ENCODE data around the gene IL4I1. TPM values are rescaled to one million over a fixed set of nuclear protein-coding genes. Genes with fewer than 3 reads are reported as not detected.

Gene IL4I1
- total and polyA plus RNA-seq, 4 donors: 0.08 to 0.75 (median 0.23) TPM

- 78% methylated on average over 7 of the region's 7 CpGs for WGBS
- no peak for TF ChIP-seq GABPA (IDR thresholded peaks at IDR 0.05 in 1 of 2, conservative IDR thresholded peaks at IDR 0.05 in 1 of 2)
- TF ChIP-seq, protein P1, sequence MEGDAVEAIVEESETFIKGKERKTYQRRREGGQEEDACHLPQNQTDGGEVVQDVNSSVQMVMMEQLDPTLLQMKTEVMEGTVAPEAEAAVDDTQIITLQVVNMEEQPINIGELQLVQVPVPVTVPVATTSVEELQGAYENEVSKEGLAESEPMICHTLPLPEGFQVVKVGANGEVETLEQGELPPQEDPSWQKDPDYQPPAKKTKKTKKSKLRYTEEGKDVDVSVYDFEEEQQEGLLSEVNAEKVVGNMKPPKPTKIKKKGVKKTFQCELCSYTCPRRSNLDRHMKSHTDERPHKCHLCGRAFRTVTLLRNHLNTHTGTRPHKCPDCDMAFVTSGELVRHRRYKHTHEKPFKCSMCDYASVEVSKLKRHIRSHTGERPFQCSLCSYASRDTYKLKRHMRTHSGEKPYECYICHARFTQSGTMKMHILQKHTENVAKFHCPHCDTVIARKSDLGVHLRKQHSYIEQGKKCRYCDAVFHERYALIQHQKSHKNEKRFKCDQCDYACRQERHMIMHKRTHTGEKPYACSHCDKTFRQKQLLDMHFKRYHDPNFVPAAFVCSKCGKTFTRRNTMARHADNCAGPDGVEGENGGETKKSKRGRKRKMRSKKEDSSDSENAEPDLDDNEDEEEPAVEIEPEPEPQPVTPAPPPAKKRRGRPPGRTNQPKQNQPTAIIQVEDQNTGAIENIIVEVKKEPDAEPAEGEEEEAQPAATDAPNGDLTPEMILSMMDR (IDR thresholded peaks at IDR 0.05; ENCODE audit: low read depth, low read length, missing input control): no peak
- no peak for TF ChIP-seq RXRA (IDR thresholded peaks at IDR 0.05)
- TF ChIP-seq JUND (IDR thresholded peaks at IDR 0.05): no peak
- TF ChIP-seq ZBTB33 (IDR thresholded peaks at IDR 0.05): no peak
- TF ChIP-seq HNF4A (conservative IDR thresholded peaks at IDR 0.05): no peak
- DNase-seq (ENCODE audit: low spot score): no peak
- Histone ChIP-seq H3K4me1 (ENCODE audit: control insufficient read depth in 4 of 4, insufficient read depth in 4 of 4, low read length in 3 of 4) (peaks cover 0 to 10% (median 5%) of the 10 kb centered on the region in 4 donors), H3K27ac (ENCODE audit: low read depth in 1 of 2, low read length in 2 of 2) (no peak overlapping the region), H3K9me3 (ENCODE audit: control insufficient read depth in 4 of 4, low read length in 3 of 4) (no peaks in the 10 kb centered on the region), H3K27me3 (ENCODE audit: control insufficient read depth in 4 of 4, insufficient read depth in 4 of 4, low read length in 3 of 4) (no peaks in the 10 kb centered on the region), H3K4me3 (ENCODE audit: low read depth in 1 of 3, low read length in 3 of 3) (no peak overlapping the region), H3K9ac (ENCODE audit: low read depth in 1 of 2, low read length in 2 of 2) (no peak overlapping the region), H3K36me3 (ENCODE audit: control insufficient read depth in 4 of 4, insufficient read depth in 3 of 4, low read depth in 1 of 4, low read length in 3 of 4) (no peaks in the 10 kb centered on the region)
Measured at GRCh38 chr19:49939721-49940481, 43.2 kb upstream of the IL4I1 start.

DNA sequence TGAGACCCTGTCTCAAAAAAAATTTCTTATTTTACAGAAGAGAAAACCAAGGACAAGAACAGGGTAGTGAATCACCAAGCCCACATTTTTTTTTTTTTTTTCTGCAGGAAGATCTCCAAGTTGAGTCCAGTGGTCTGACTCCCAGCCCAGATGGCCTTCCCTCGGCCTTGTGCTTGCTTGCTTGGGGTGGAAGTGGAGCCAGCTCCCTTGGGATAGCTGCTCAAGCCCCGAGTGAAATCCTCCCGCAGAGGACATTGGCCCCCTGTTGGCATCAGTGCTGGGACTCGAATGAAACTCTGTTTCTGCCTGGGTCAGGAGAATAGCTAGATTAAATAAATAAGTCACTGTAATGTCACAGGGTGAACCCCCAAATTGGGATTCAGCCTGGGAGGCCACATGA, 42.0 kb upstream of the IL4I1 start:
- H3K36me3 ChIP-seq (ENCODE audit: control insufficient read depth in 4 of 4, insufficient read depth in 3 of 4, low read depth in 1 of 4, low read length in 3 of 4): no peaks in the 10 kb centered on the region
- H3K4me3 ChIP-seq (ENCODE audit: low read depth in 1 of 3, low read length in 3 of 3): no peak overlapping the region
- H3K27ac ChIP-seq (ENCODE audit: low read depth in 1 of 2, low read length in 2 of 2): no peak overlapping the region
- TF ChIP-seq ATF3 (IDR thresholded peaks at IDR 0.05) (no peak), GABPA (IDR thresholded peaks at IDR 0.05 in 1 of 2, conservative IDR thresholded peaks at IDR 0.05 in 1 of 2) (no peak), REST (IDR thresholded peaks at IDR 0.05) (no peak), EGR1 (IDR thresholded peaks at IDR 0.05; ENCODE audit: low read depth in 2 of 2) (no peak), FOXA1 (IDR thresholded peaks at IDR 0.05) (no peak), JUND (IDR thresholded peaks at IDR 0.05) (no peak), FOXA2 (IDR thresholded peaks at IDR 0.05) (no peak), HNF4A (conservative IDR thresholded peaks at IDR 0.05) (no peak), SP1 (IDR thresholded peaks at IDR 0.05) (no peak), RXRA (IDR thresholded peaks at IDR 0.05) (no peak), NR2F2 (IDR thresholded peaks at IDR 0.05) (no peak), ZBTB33 (IDR thresholded peaks at IDR 0.05) (no peak), HNF4G (IDR thresholded peaks at IDR 0.05) (no peak), YY1 (IDR thresholded peaks at IDR 0.05) (no peak), TAF1 (conservative IDR thresholded peaks at IDR 0.05) (no peak), RAD21 (IDR thresholded peaks at IDR 0.05) (no peak)
- TF ChIP-seq, protein P1 (IDR thresholded peaks at IDR 0.05; ENCODE audit: low read depth, low read length, missing input control): no peak
- TF ChIP-seq, protein P2, sequence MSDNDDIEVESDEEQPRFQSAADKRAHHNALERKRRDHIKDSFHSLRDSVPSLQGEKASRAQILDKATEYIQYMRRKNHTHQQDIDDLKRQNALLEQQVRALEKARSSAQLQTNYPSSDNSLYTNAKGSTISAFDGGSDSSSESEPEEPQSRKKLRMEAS (IDR thresholded peaks at IDR 0.05): no peak
- no peak for DNase-seq (ENCODE audit: low spot score)
- H3K27me3 ChIP-seq (ENCODE audit: control insufficient read depth in 4 of 4, insufficient read depth in 4 of 4, low read length in 3 of 4): no peaks in the 10 kb centered on the region
- peaks cover 0 to 10% (median 5%) of the 10 kb centered on the region in 4 donors for H3K4me1 ChIP-seq (ENCODE audit: control insufficient read depth in 4 of 4, insufficient read depth in 4 of 4, low read length in 3 of 4)
- no peak overlapping the region for H3K9ac ChIP-seq (ENCODE audit: low read depth in 1 of 2, low read length in 2 of 2)
- H3K9me3 ChIP-seq (ENCODE audit: control insufficient read depth in 4 of 4, low read length in 3 of 4): no peaks in the 10 kb centered on the region
- 74% methylated on average over 4 of the region's 4 CpGs for WGBS

All from liver (tissue), 9 donors.